GM18909 (cell line): ENCODE measurements around the gene ANKRD55.
"Not testable (repeated sequence)": the region's sequence is repeated elsewhere in the genome, so short reads cannot be mapped to it uniquely, and the experiment has no call there.

Experiments used
- ATAC-seq: cut with Tn5 transposase; IDR thresholded peaks from one replicate; pipeline ENCODE4 v1.9.1; 2021; ENCODE audit warnings: mild to moderate bottlenecking; ENCODE audit not compliant: unreplicated experiment, poor library complexity

Gene ANKRD55

GRCh38 chr5:56212130-56212879 is 20.8 kb downstream of the ANKRD55 start:
- ATAC-seq: no peak

GRCh38 chr5:56211298-56211865 is 21.7 kb downstream of the ANKRD55 start:
- no peak for ATAC-seq

- no peak for ATAC-seq
Observed at GRCh38 chr5:56208681-56209080, 24.4 kb downstream of the ANKRD55 start.

GRCh38 chr5:56207537-56207936 is 25.6 kb downstream of the ANKRD55 start:
- ATAC-seq: no peak

- no peak for ATAC-seq
Observed at GRCh38 chr5:56206126-56206910, 26.8 kb downstream of the ANKRD55 start.

- not testable (repeated sequence) for ATAC-seq
Observed at GRCh38 chr5:56203936-56204335, 29.2 kb downstream of the ANKRD55 start.

- ATAC-seq: no peak
Observed at GRCh38 chr5:56202483-56202882, 30.6 kb downstream of the ANKRD55 start.

- ATAC-seq: not testable (repeated sequence)
Observed at GRCh38 chr5:56201762-56202261, 31.3 kb downstream of the ANKRD55 start.

GRCh38 chr5:56200971-56201666 is 32.0 kb downstream of the ANKRD55 start:
- peak; percentile 97 for ATAC-seq

- no peak for ATAC-seq
Observed at GRCh38 chr5:56195016-56195415, 38.1 kb downstream of the ANKRD55 start.

- ATAC-seq: no peak
Observed at GRCh38 chr5:56192246-56192645, 40.9 kb downstream of the ANKRD55 start.

- no peak for ATAC-seq
Observed at GRCh38 chr5:56191656-56192055, 41.5 kb downstream of the ANKRD55 start.

- ATAC-seq: no peak
Observed at GRCh38 chr5:56190497-56190896, 42.6 kb downstream of the ANKRD55 start.

- ATAC-seq: no peak
Observed at GRCh38 chr5:56185768-56186311, 47.3 kb downstream of the ANKRD55 start.

- ATAC-seq: no peak
Observed at GRCh38 chr5:56183506-56183905, 49.6 kb downstream of the ANKRD55 start.

- no peak for ATAC-seq
Observed at GRCh38 chr5:56179442-56179841, 53.7 kb downstream of the ANKRD55 start.

- no peak for ATAC-seq
Observed at GRCh38 chr5:56178823-56179222, 54.3 kb downstream of the ANKRD55 start.

- no peak for ATAC-seq
Observed at GRCh38 chr5:56176871-56177533, 56.1 kb downstream of the ANKRD55 start.

- no peak for ATAC-seq
Observed at GRCh38 chr5:56176155-56176798, 56.9 kb downstream of the ANKRD55 start.
